WTC11 (cell line): ENCODE results near the gene PCDHB6. TPM values are rescaled to one million over a fixed set of nuclear protein-coding genes. Genes with fewer than 3 reads are reported as not detected.
"Not testable (repeated sequence)": the region's sequence is repeated elsewhere in the genome, so short reads cannot be mapped to it uniquely, and the experiment has no call there.

Experiments used
- ATAC-seq: fragments of 200-7000 bp; cut with Tn5 transposase; 2 replicates; pipeline ENCODE4 v1.10.0; 2021; ENCODE audit warnings: mild to moderate bottlenecking, moderate library complexity
- CTCF ChIA-PET: fragments of 300-600 bp; sonication (Branson Sonifier 250); formaldehyde crosslinking; loops from one replicate; lab custom pipeline; 2021; ENCODE audit warnings: antibody characterized with exemption; lab: Charles Lee
- POLR2A ChIA-PET: fragments of 350-600 bp; sonication (Branson Sonifier 250); formaldehyde crosslinking; loops from one replicate; lab custom pipeline; 2021; ENCODE audit warnings: antibody characterized with exemption; lab: Charles Lee
- DNase-seq: peaks from one replicate; pipeline ENCODE4 v3.0.0; 2021; ENCODE audit warnings: low spot score
- H3K27ac Mint-ChIP-seq: 2 replicates; pipeline ENCODE4 v1.8.0; 2021; ENCODE audit warnings: mixed read lengths
- H3K27me3 Mint-ChIP-seq: 2 replicates; pipeline ENCODE4 v1.8.0; 2021; ENCODE audit warnings: low read depth, mild to moderate bottlenecking, moderate library complexity, mixed read lengths
- H3K36me3 Mint-ChIP-seq: 2 replicates; pipeline ENCODE4 v1.8.0; 2021; ENCODE audit warnings: mixed read lengths
- H3K4me1 Mint-ChIP-seq: 2 replicates; pipeline ENCODE4 v1.8.0; 2022; ENCODE audit warnings: mixed read lengths
- H3K4me3 Mint-ChIP-seq: 2 replicates; pipeline ENCODE4 v1.8.0; 2021; ENCODE audit warnings: mild to moderate bottlenecking, moderate library complexity, mixed read lengths
- H3K9me3 Mint-ChIP-seq: 2 replicates; pipeline ENCODE4 v1.8.0; 2021; ENCODE audit warnings: mixed read lengths
- ATF6 ChIP-seq: sonication (generic); formaldehyde crosslinking; IDR thresholded peaks from 2 replicates; pipeline ENCODE4 v1.8.1; 2023; ENCODE audit warnings: mild to moderate bottlenecking, missing genetic modification reagents
- CREM ChIP-seq: sonication (generic); formaldehyde crosslinking; IDR thresholded peaks from 2 replicates; pipeline ENCODE4 v1.8.1; 2022; ENCODE audit warnings: mild to moderate bottlenecking, missing genetic modification reagents, moderate library complexity
- E2F1 ChIP-seq: sonication (generic); formaldehyde crosslinking; IDR thresholded peaks from 2 replicates; pipeline ENCODE4 v1.8.0; 2022; ENCODE audit warnings: mild to moderate bottlenecking, missing genetic modification reagents
- GABPB1 ChIP-seq: sonication (generic); formaldehyde crosslinking; IDR thresholded peaks from 2 replicates; pipeline ENCODE4 v1.8.1; 2023; ENCODE audit warnings: mild to moderate bottlenecking, missing genetic modification reagents
- GRHL2 ChIP-seq: fragments of 250-450 bp; sonication (Bioruptor Pico); IDR thresholded peaks from 2 replicates; pipeline ENCODE4 v1.8.0; 2022; ENCODE audit warnings: mild to moderate bottlenecking, moderate library complexity; ENCODE audit not compliant: insufficient replicate concordance, severe bottlenecking
- GTF2I ChIP-seq: fragments of 250-450 bp; sonication (Bioruptor Pico); conservative IDR thresholded peaks from 2 replicates; pipeline ENCODE4 v1.4.0; 2021; ENCODE audit warnings: mild to moderate bottlenecking
- HMGA2 ChIP-seq: fragments of 250-450 bp; sonication (Bioruptor Pico); IDR thresholded peaks from 2 replicates; pipeline ENCODE4 v1.4.0; 2021; ENCODE audit warnings: mild to moderate bottlenecking, moderate library complexity
- JUN ChIP-seq: sonication (generic); formaldehyde crosslinking; IDR thresholded peaks from 2 replicates; pipeline ENCODE4 v1.8.0; 2023; ENCODE audit warnings: mild to moderate bottlenecking, missing genetic modification reagents
- NFATC4 ChIP-seq: fragments of 250-450 bp; sonication (Bioruptor Pico); IDR thresholded peaks from 2 replicates; pipeline ENCODE4 v1.9.0; 2021; ENCODE audit warnings: mild to moderate bottlenecking
- NFE2L1 ChIP-seq: sonication (generic); formaldehyde crosslinking; IDR thresholded peaks from 2 replicates; pipeline ENCODE4 v1.8.1; 2023; ENCODE audit warnings: missing genetic modification reagents
- NFYB ChIP-seq: sonication (generic); formaldehyde crosslinking; conservative IDR thresholded peaks from 2 replicates; pipeline ENCODE4 v1.8.0; 2022; ENCODE audit warnings: low read depth, missing genetic modification reagents
- SMAD4 ChIP-seq: sonication (generic); formaldehyde crosslinking; IDR thresholded peaks from 2 replicates; pipeline ENCODE4 v1.8.0; 2022; ENCODE audit warnings: mild to moderate bottlenecking, missing genetic modification reagents
- SP1 ChIP-seq: sonication (generic); formaldehyde crosslinking; conservative IDR thresholded peaks from 2 replicates; pipeline ENCODE4 v1.8.1; 2022; ENCODE audit warnings: missing genetic modification reagents
- TCF7 ChIP-seq: sonication (generic); formaldehyde crosslinking; IDR thresholded peaks from 2 replicates; pipeline ENCODE4 v1.8.0; 2022; ENCODE audit warnings: mild to moderate bottlenecking, low read depth, missing genetic modification reagents, moderate library complexity
- TEAD1 ChIP-seq: sonication (generic); formaldehyde crosslinking; IDR thresholded peaks from 2 replicates; pipeline ENCODE4 v1.8.0; 2022; ENCODE audit warnings: mild to moderate bottlenecking, missing genetic modification reagents
- ZNF263 ChIP-seq: sonication (generic); formaldehyde crosslinking; IDR thresholded peaks from 2 replicates; pipeline ENCODE4 v1.8.1; 2022; ENCODE audit warnings: low read depth, mild to moderate bottlenecking, moderate library complexity, missing genetic modification reagents
- ZNF416 ChIP-seq: fragments of 250-450 bp; sonication (Bioruptor Pico); IDR thresholded peaks from 2 replicates; pipeline ENCODE4 v1.9.0; 2021; ENCODE audit warnings: mild to moderate bottlenecking, inconsistent platforms
- ZNF423 ChIP-seq: fragments of 250-450 bp; sonication (Bioruptor Pico); IDR thresholded peaks from 2 replicates; pipeline ENCODE4 v2.1.2; 2022; ENCODE audit warnings: mild to moderate bottlenecking, moderate library complexity
- ZNF512 ChIP-seq: sonication (generic); formaldehyde crosslinking; IDR thresholded peaks from 2 replicates; pipeline ENCODE4 v1.8.1; 2022; ENCODE audit warnings: missing genetic modification reagents, borderline replicate concordance
- total RNA-seq: library from RNA; stranded (reverse); gene quantifications from 3 replicates; pipeline ENCODE4 v1.2.3, GENCODE V29; 2021
- TF ChIP-seq, protein P1 (sequence below): sonication (generic); formaldehyde crosslinking; IDR thresholded peaks from 2 replicates; pipeline ENCODE4 v1.8.0; 2023; ENCODE audit warnings: missing genetic modification reagents
- TF ChIP-seq, protein P2 (sequence below): sonication (generic); formaldehyde crosslinking; IDR thresholded peaks from 2 replicates; pipeline ENCODE4 v1.8.1; 2023; ENCODE audit warnings: mild to moderate bottlenecking, missing genetic modification reagents, moderate library complexity
- TF ChIP-seq, protein P3 (sequence below): fragments of 250-450 bp; sonication (Bioruptor Pico); IDR thresholded peaks from 2 replicates; pipeline ENCODE4 v1.9.0; 2021; ENCODE audit warnings: mild to moderate bottlenecking

Gene PCDHB6
- total RNA-seq, 1 experiment from 2014 or later: 0.24 TPM

DNA sequence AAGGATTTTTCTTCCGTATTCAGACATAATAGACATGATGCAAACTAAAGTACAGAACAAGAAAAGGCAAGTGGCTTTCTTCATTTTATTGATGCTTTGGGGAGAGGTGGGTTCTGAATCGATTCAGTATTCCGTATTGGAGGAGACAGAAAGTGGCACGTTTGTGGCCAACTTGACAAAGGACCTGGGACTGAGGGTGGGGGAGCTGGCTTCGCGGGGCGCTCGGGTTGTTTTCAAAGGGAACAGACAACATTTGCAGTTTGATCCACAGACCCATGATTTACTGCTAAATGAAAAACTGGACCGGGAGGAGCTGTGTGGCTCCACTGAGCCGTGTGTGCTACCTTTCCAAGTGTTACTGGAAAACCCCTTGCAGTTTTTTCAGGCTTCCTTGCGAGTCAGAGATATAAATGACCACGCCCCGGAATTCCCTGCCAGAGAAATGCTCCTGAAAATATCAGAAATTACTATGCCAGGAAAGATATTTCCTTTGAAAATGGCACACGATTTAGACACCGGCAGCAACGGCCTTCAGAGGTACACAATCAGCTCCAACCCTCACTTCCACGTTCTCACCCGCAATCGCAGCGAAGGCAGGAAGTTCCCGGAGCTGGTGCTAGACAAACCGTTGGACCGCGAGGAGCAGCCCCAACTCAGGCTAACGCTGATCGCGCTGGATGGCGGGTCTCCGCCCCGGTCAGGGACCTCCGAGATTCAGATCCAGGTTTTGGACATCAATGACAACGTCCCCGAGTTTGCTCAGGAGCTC is 551 bp downstream of the PCDHB6 start:
- DNase-seq: no peak
- TF ChIP-seq CREM (CRISPR knock-in tag) (no peak), HMGA2 (CRISPR knock-in tag) (no peak), JUN (CRISPR knock-in tag) (no peak), ZNF416 (CRISPR knock-in tag) (no peak), NFATC4 (CRISPR knock-in tag) (no peak), SP1 (CRISPR knock-in tag) (no peak), ZNF423 (CRISPR knock-in tag) (no peak), SMAD4 (CRISPR knock-in tag) (no peak), GABPB1 (CRISPR knock-in tag) (no peak), GRHL2 (CRISPR knock-in tag) (no peak), GTF2I (no peak)
- TF ChIP-seq, protein P1, sequence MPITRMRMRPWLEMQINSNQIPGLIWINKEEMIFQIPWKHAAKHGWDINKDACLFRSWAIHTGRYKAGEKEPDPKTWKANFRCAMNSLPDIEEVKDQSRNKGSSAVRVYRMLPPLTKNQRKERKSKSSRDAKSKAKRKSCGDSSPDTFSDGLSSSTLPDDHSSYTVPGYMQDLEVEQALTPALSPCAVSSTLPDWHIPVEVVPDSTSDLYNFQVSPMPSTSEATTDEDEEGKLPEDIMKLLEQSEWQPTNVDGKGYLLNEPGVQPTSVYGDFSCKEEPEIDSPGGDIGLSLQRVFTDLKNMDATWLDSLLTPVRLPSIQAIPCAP: no peak
- TF ChIP-seq, protein P2, sequence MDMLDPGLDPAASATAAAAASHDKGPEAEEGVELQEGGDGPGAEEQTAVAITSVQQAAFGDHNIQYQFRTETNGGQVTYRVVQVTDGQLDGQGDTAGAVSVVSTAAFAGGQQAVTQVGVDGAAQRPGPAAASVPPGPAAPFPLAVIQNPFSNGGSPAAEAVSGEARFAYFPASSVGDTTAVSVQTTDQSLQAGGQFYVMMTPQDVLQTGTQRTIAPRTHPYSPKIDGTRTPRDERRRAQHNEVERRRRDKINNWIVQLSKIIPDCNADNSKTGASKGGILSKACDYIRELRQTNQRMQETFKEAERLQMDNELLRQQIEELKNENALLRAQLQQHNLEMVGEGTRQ: no peak
- Mint-ChIP-seq H3K9me3 (peaks cover 18% of the 10 kb centered on the region), H3K36me3 (peaks cover 15% of the 10 kb centered on the region), H3K4me1 (no peaks in the 10 kb centered on the region), H3K27ac (no peak overlapping the region), H3K4me3 (no peak overlapping the region), H3K27me3 (peaks cover 4% of the 10 kb centered on the region; the same call in 1 of the 2 replicates)
- no peak for ATAC-seq
- CTCF ChIA-PET: interaction anchor here (0.8 to 1.8 kb wide), 19 partner anchors 9 to 413 kb away, joined by 3 to 22 read pairs (median 5); partner anchors contain the start of genes PCDHA8, PCDHB10, PCDHB11 and PCDHB14
- POLR2A ChIA-PET: no interaction called here

DNA sequence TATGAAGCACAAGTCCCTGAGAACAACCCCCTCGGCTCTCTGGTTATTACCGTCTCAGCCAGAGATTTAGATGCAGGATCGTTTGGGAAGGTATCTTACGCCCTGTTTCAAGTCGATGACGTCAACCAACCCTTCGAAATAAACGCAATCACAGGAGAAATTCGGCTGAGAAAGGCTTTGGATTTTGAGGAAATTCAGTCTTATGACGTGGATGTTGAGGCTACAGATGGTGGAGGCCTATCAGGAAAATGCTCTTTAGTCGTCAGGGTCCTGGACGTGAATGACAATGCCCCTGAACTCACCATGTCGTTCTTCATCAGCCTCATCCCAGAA is 1.1 kb downstream of the PCDHB6 start:
- Mint-ChIP-seq H3K27me3 (peaks cover 4% of the 10 kb centered on the region; the same call in 1 of the 2 replicates), H3K4me1 (0 out of 2 replicates have a peak, but pooled peaks cover 4% of the 10 kb centered on the region), H3K9me3 (peaks cover 18% of the 10 kb centered on the region), H3K27ac (no peak overlapping the region), H3K4me3 (no peak overlapping the region), H3K36me3 (peaks cover 15% of the 10 kb centered on the region)
- DNase-seq (no peak), ATAC-seq (no peak)
- no peak for TF ChIP-seq ZNF263
- no peak for TF ChIP-seq TCF7 (CRISPR knock-in tag)
- TF ChIP-seq GRHL2 (CRISPR knock-in tag): no peak
- no peak for TF ChIP-seq E2F1 (CRISPR knock-in tag)
- no peak for TF ChIP-seq NFE2L1 (CRISPR knock-in tag)
- no peak for TF ChIP-seq NFYB (CRISPR knock-in tag)
- no peak for TF ChIP-seq ATF6
- no peak for TF ChIP-seq ZNF512 (CRISPR knock-in tag)
- no peak for TF ChIP-seq HMGA2 (CRISPR knock-in tag)
- TF ChIP-seq, protein P3, sequence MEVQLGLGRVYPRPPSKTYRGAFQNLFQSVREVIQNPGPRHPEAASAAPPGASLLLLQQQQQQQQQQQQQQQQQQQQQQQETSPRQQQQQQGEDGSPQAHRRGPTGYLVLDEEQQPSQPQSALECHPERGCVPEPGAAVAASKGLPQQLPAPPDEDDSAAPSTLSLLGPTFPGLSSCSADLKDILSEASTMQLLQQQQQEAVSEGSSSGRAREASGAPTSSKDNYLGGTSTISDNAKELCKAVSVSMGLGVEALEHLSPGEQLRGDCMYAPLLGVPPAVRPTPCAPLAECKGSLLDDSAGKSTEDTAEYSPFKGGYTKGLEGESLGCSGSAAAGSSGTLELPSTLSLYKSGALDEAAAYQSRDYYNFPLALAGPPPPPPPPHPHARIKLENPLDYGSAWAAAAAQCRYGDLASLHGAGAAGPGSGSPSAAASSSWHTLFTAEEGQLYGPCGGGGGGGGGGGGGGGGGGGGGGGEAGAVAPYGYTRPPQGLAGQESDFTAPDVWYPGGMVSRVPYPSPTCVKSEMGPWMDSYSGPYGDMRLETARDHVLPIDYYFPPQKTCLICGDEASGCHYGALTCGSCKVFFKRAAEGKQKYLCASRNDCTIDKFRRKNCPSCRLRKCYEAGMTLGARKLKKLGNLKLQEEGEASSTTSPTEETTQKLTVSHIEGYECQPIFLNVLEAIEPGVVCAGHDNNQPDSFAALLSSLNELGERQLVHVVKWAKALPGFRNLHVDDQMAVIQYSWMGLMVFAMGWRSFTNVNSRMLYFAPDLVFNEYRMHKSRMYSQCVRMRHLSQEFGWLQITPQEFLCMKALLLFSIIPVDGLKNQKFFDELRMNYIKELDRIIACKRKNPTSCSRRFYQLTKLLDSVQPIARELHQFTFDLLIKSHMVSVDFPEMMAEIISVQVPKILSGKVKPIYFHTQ: no peak
- TF ChIP-seq SMAD4 (CRISPR knock-in tag): no peak
- TF ChIP-seq TEAD1 (CRISPR knock-in tag): no peak
- TF ChIP-seq JUN (CRISPR knock-in tag): no peak
- POLR2A ChIA-PET: no interaction called here
- CTCF ChIA-PET: interaction anchor here (1.5 to 1.8 kb wide), 6 partner anchors 10 to 310 kb away, joined by 3 to 22 read pairs (median 6); partner anchors contain the start of genes PCDHA8, PCDHB4, PCDHB5 and PCDHB9

GRCh38 chr5:141151632-141152031 is 1.8 kb downstream of the PCDHB6 start:
- POLR2A ChIA-PET, DNase-seq, ATAC-seq, H3K27me3 Mint-ChIP-seq, H3K4me3 Mint-ChIP-seq, H3K27ac Mint-ChIP-seq, H3K4me1 Mint-ChIP-seq: not testable (repeated sequence)
- CTCF ChIA-PET: interaction anchor here (1.1 kb wide), 1 partner anchor 16 kb away, joined by 5 read pairs; the partner anchor contains the start of gene PCDHB5
- Mint-ChIP-seq H3K9me3 (peaks cover 19% of the 10 kb centered on the region), H3K36me3 (peaks cover 16% of the 10 kb centered on the region)
